Spinal cord (tissue), 10 donors: Measurements from ENCODE around the gene ATG7. TPM values are rescaled to one million over a fixed set of nuclear protein-coding genes. Genes with fewer than 3 reads are reported as not detected.
A peak's percentile ranks its signal among the peaks of the same experiment; 100 is the strongest.

ENCODE experiments used
- DNase-seq, 6 donors: peaks; one replicate each; pipeline versions ENCODE4 v3.0.0 to v3.0.0-alpha.2; 2013 to 2015; ENCODE audit warnings: low spot score in 6 of 6, low read depth in 4 of 6
- H3K27ac ChIP-seq: one replicate; pipeline ENCODE4 v1.5.1; 2013; ENCODE audit warnings: low read depth, low read length, control low read depth
- H3K27me3 ChIP-seq: one replicate; pipeline ENCODE4 v1.6.1; 2013; ENCODE audit warnings: low read length; ENCODE audit not compliant: control insufficient read depth, insufficient read depth
- H3K36me3 ChIP-seq: one replicate; pipeline ENCODE4 v1.6.1; 2013; ENCODE audit warnings: low read length; ENCODE audit not compliant: control insufficient read depth, insufficient read depth
- H3K4me1 ChIP-seq: one replicate; pipeline ENCODE4 v1.6.1; 2013; ENCODE audit warnings: low read length; ENCODE audit not compliant: control insufficient read depth, insufficient read depth
- H3K4me3 ChIP-seq: one replicate; pipeline ENCODE4 v1.5.1; 2013; ENCODE audit warnings: low read depth, low read length, control low read depth
- H3K9me3 ChIP-seq: one replicate; pipeline ENCODE4 v1.6.1; 2013; ENCODE audit warnings: low read length; ENCODE audit not compliant: control insufficient read depth, insufficient read depth
- WGBS: methylation state at CpG from one replicate; pipeline ENCODE4 v1.1.5; 2013; ENCODE audit warnings: missing lambda C conversion rate; ENCODE audit not compliant: insufficient coverage; 5-methylcytosine and 5-hydroxymethylcytosine counted together
- polyA plus RNA-seq, 2 donors: library from polyadenylated mRNA; unstranded; fragments of 120-200 nt; gene quantifications; one replicate each; pipeline ENCODE4 v1.2.1, GENCODE V29; 2013; ENCODE audit not compliant: insufficient read length in 2 of 2
- total RNA-seq, 2 donors: library from RNA; depleted of rRNA in 1 of 2; stranded (reverse); fragments of 120-200 nt in 1 of 2; fragments of >200 nt in 1 of 2; gene quantifications; one replicate each; pipeline versions ENCODE4 v1.2.3 to v1.2.4, GENCODE V29; 2013 to 2014
- donor health status: healthy.

The ATG7 gene
- total and polyA plus RNA-seq, 4 donors, result 18.2 to 48.0 (median 26.4) TPM

DNA sequence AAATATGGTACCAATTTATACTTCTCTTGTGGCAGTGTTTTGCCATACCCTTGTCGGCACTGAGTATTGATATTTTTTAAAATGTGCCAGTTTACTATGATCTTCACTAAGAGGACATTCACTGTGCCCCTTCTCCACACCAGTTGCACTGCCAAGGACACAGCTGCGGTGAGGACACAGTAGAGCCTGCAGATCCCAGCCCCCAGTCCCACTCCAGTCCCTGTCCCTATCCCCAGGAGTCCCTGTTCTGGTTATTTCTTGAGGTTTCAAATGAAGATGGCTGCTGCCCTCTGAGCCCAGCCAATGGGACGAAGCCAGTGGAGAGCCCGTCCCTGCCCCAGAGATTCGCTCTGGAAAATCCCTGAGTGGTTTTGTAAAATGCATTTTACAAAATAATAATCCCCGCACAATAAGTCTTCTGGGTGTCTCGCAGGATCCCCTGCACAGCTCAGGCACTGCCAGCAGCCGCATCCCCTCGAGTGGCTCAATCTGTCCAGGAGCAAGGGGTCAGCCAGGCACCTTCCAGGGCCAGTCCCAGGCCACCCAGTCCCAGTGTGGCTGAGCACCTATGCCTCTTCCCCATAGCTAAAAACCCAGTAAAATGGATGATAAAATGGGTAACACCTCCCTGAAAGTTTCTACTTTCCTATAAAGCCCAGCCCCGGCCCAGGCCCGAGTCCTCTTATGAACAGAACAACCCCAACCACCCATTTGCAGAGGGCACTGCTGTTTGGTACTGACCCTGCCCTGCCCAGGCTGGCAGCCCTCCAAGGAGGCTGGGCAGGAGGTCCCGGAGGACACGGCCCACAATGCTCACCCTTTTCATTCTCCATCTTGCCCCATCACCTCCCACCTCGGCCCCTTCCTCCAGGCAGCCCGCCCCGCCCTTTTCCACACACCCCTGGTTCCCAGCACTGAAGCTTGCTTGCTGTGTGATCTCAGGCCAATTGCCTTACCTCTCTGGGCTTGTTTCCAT is 280.4 kb downstream of the ATG7 start:
- no peaks in the 10 kb centered on the region for H3K9me3 ChIP-seq
- H3K27me3 ChIP-seq, result no peaks in the 10 kb centered on the region
- no peak for DNase-seq
- peaks cover 47% of the 10 kb centered on the region for H3K36me3 ChIP-seq
- H3K27ac ChIP-seq, result peak overlapping the region; percentile 38
- H3K4me1 ChIP-seq, result peaks cover 57% of the 10 kb centered on the region
- WGBS, result 84% methylated on average over 8 of the region's 16 CpGs
- no peak overlapping the region for H3K4me3 ChIP-seq

DNA sequence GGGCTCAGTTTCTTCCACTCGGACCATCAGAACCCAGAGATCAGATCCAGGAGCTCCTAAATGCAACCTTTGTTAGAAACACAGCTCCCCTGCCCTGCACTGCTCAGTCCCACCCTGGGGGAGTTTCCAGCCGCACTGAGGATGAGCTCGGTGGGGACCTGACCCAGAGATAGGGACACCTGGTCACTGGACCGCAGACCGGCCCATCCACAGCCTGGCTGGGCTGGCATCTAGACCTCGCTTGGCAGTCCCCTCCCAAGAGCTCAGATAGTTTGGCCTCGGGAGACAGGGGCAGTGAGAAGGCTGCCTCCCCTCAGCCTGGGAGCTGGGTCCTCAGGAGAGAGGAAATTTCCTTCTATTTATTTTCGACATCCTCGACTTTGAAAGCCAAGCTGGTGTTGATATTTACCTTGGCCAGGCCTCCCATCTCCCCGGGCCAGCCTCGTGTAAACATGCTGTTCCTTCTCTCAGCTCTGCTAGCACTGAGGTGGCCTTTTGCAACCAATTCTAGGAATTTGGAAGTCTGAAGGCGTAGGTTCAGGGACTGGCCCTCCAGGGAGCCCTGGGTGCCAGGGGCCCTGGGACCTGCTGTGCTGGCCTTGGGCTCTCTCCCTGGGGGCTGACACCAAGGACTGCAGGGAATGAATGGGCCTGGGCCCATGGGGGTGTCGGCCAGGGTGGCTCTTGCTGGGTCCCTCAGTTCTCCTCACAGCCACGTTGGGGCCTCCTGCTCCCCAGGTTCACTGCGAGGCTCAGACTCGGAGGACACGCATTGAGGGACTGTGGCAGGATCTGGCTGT is 281.4 kb downstream of the ATG7 start:
- H3K27ac ChIP-seq, result peak overlapping the region; percentile 78

DNA sequence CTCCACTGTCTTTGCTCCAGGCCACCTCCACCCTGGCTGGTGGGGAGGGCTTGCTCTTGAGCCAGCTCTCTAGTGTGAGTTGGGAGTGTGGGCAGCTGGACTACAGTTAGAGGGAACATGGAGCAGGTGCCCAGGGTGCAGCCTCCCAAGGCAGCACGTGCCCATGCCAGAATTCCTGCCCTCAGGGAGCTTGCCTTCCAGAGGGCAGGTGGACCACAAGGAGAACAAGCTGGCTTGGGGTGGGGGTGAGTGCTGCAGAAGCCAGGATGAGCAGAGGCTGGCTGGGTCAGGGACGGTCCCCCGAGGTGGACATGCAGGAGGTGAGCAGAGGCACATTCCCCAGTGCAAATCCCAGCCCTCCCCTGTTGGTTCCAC is 282.0 kb downstream of the ATG7 start:
- Histone ChIP-seq H3K9me3 (no peaks in the 10 kb centered on the region), H3K4me3 (no peak overlapping the region), H3K27me3 (no peaks in the 10 kb centered on the region), H3K27ac (peak overlapping the region; percentile 78), H3K4me1 (peaks cover 67% of the 10 kb centered on the region), H3K36me3 (peaks cover 61% of the 10 kb centered on the region)
- DNase-seq, result no peak
- WGBS, result 88% methylated on average over 2 of the region's 3 CpGs

More for the DNA sequence above, 281.4 kb downstream of the ATG7 start:
- Histone ChIP-seq H3K9me3 (no peaks in the 10 kb centered on the region), H3K27me3 (no peaks in the 10 kb centered on the region), H3K4me1 (peaks cover 62% of the 10 kb centered on the region), H3K4me3 (no peak overlapping the region), H3K36me3 (peaks cover 55% of the 10 kb centered on the region)
- WGBS, result 75% methylated on average over 16 of the region's 17 CpGs
- peak in 1 of 6 donors; percentile 71 for DNase-seq

DNA sequence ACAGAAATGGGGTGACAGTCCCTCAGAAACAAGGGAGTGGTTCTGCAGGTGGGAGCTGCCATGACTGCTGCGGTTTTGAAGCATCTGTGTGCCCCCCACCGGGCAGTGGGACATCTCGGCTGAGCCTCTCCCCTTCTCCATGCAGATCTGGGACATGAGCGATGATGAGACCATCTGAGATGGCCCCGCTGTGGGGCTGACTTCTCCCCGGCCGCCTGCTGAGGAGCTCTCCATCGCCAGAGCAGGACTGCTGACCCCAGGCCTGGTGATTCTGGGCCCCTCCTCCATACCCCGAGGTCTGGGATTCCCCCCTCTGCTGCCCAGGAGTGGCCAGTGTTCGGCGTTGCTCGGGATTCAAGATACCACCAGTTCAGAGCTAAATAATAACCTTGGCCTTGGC is 282.5 kb downstream of the ATG7 start:
- Histone ChIP-seq H3K36me3 (peaks cover 62% of the 10 kb centered on the region), H3K4me1 (peaks cover 71% of the 10 kb centered on the region), H3K4me3 (no peak overlapping the region), H3K9me3 (no peaks in the 10 kb centered on the region), H3K27ac (peak overlapping the region; percentile 85), H3K27me3 (no peaks in the 10 kb centered on the region)
- 81% methylated on average over 12 of the region's 12 CpGs for WGBS
- no peak for DNase-seq

DNA sequence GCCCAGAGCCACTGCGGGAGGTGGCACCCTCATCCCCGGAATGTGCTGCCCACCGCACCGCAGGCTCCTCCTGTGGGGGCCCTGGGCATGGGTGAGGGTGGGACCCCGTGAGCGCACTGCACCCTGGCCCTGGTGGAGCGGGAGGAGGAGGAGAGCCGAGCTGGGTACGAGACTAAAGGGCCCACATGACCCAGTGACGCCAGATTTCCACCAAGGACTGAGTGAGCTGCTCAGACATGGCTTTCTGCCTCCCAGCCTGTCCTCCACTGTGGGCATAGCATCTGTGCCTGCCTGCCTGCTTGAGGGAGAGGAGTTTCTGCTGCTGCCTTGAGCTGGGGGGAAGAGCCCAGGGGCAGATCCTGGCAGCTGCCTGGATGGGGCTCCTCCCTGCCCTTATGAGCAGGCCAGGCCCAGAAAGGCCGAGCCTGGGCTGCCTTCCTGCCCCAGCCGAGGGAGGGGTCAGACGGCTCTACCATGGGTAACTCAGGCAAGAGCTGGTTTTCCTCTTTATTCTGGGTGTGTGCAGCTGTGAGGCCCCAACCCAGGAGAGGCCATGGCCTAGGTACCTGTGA is 283.1 kb downstream of the ATG7 start:
- DNase-seq, result no peak
- WGBS, result 82% methylated on average over 13 of the region's 13 CpGs
- peaks cover 77% of the 10 kb centered on the region for H3K4me1 ChIP-seq
- H3K36me3 ChIP-seq, result peaks cover 63% of the 10 kb centered on the region
- H3K4me3 ChIP-seq, result no peak overlapping the region
- no peaks in the 10 kb centered on the region for H3K27me3 ChIP-seq
- H3K27ac ChIP-seq, result peak overlapping the region; percentile 85
- H3K9me3 ChIP-seq, result no peaks in the 10 kb centered on the region

DNA sequence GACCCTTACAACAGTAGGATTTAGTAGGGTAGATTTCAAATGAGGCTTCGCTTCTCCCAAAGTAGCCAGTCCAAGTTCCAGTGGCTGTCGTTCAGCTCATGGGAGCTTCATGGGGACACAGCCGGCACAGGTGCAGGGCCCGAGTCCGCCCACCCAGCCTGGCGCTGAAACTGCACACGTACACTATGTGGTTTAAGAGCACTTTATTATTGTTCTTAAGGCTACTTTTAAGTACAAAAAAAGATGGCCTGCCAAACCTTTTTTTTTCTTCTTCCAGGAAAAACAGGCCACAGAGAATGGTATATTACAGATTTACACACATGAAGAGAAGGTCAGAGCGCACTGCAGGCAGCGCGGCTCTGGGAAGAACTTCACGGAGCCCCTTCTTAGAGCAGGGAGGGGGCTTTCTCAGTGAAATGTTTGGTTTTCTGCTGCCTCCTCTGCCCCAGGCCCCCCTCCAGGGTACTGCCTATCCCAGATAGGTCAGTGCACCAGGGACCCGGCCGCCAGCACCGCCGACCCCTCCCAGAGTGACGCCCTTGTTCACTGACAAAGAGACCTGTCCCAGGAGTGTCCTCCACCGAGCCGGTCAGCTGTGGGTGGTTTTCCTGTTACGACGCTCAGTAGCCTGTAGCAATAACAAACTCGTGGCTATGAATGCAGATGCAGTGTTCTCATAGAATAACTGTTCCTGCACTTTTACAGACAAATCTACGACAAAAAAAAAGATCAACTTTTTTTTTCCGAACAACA is 283.9 kb downstream of the ATG7 start:
- H3K4me3 ChIP-seq, result no peak overlapping the region

DNA sequence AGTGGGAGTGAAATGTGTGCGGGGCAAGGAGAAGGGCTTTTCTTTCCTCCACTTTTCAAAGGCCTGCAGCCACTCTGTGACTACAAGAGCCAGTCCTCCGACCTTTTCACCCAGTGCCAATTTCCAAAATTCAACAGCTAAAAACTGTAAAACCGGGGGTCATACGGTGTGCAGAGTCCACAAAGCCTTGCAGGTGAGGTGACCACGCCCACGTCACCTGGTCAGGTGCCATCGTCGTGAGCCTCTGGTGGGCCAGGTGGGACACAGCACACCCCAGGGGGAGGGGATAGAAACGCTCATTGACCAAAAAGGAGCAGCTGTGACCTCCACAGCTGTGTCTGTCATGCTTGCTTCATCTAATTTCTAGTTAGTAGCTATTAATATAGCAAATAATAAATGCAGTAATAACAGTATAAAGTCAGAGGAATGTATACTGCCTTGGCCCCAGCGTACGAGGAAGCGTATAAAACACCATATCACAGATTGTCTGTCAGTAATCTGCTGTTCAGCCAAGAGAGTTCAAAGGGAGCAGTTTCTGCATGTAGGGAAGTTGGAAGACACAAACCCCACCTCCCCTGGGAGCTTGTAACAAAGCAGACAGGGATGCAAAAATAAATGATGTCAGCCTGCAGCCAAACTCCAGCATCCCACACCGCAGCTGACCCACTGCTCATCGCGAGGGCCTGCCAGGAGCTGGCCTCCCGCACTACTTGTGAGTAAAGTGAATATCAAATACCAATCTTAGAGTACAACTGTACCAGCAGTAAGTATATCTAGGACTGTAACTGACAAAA is 284.9 kb downstream of the ATG7 start:
- DNase-seq, result peak in 2 of 6 donors; percentile 70 to 82
- Histone ChIP-seq H3K4me1 (peaks cover 95% of the 10 kb centered on the region), H3K9me3 (no peaks in the 10 kb centered on the region), H3K36me3 (peaks cover 80% of the 10 kb centered on the region), H3K4me3 (no peak overlapping the region), H3K27me3 (no peaks in the 10 kb centered on the region), H3K27ac (peak overlapping the region; percentile 85)
- WGBS, result 56% methylated on average over 7 of the region's 16 CpGs

More for the DNA sequence above, 283.9 kb downstream of the ATG7 start:
- Histone ChIP-seq H3K27ac (peak overlapping the region; percentile 85), H3K36me3 (peaks cover 71% of the 10 kb centered on the region), H3K4me1 (peaks cover 85% of the 10 kb centered on the region), H3K9me3 (no peaks in the 10 kb centered on the region), H3K27me3 (no peaks in the 10 kb centered on the region)
- 49% methylated on average over 18 of the region's 23 CpGs for WGBS
- DNase-seq, result no peak

DNA sequence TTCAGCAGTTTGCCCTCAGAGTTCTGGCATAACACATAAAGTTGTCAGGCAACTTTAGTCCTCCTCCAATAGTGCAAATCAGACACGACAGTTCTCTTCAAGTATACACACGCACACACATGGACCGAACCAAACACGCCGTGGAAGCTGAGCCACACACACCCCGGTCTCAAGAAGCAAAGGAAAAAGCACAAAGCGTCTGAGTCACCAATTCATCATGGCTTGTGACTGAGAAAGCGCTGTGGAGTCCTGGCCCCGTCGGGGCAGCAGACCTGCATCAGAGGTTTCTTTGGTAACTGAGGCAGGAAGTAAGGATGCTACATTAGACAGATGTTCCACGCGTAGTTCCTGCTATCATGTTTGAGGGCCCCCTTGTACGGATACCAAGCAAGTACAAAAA is 285.8 kb downstream of the ATG7 start:
- Histone ChIP-seq H3K9me3 (no peaks in the 10 kb centered on the region), H3K4me1 (peaks cover 96% of the 10 kb centered on the region), H3K27me3 (no peaks in the 10 kb centered on the region), H3K27ac (peak overlapping the region; percentile 85), H3K4me3 (no peak overlapping the region), H3K36me3 (peaks cover 82% of the 10 kb centered on the region)
- DNase-seq, result no peak
- WGBS, result 60% methylated on average over 9 of the region's 13 CpGs
